ENCODE data around the gene PDLIM7.

Gene PDLIM7

GRCh38 chr5:177449140-177450061 is 48.0 kb downstream of the PDLIM7 start:
- no peak overlapping the region for H3K4me3 ChIP-seq (ENCODE audit: low read length)
- no peaks in the 10 kb centered on the region for H3K9me3 ChIP-seq (ENCODE audit: control insufficient read depth, low read length)
- no peaks in the 10 kb centered on the region for H3K36me3 ChIP-seq (ENCODE audit: control insufficient read depth, insufficient read depth, low read length, severe bottlenecking)
- H3K9ac ChIP-seq (ENCODE audit: low read length) = no peak overlapping the region
- peaks cover 18% of the 10 kb centered on the region for H3K4me1 ChIP-seq (ENCODE audit: control insufficient read depth, insufficient read depth, low read length)
- no peaks in the 10 kb centered on the region for H3K27me3 ChIP-seq (replicated peaks; ENCODE audit: control insufficient read depth, insufficient read depth, low read length)
- no peak for DNase-seq (ENCODE audit: low read depth)

- Histone ChIP-seq H3K27me3 (replicated peaks; ENCODE audit: control insufficient read depth, insufficient read depth, low read length) (no peaks in the 10 kb centered on the region), H3K4me3 (ENCODE audit: low read length) (no peak overlapping the region), H3K9ac (ENCODE audit: low read length) (no peak overlapping the region), H3K36me3 (ENCODE audit: control insufficient read depth, insufficient read depth, low read length, severe bottlenecking) (no peaks in the 10 kb centered on the region), H3K4me1 (ENCODE audit: control insufficient read depth, insufficient read depth, low read length) (peaks cover 13% of the 10 kb centered on the region), H3K9me3 (ENCODE audit: control insufficient read depth, low read length) (no peaks in the 10 kb centered on the region)
- no peak for DNase-seq (ENCODE audit: low read depth)
Observed at GRCh38 chr5:177448244-177448950, 49.0 kb downstream of the PDLIM7 start.

GRCh38 chr5:177447611-177448243 is 49.7 kb downstream of the PDLIM7 start:
- DNase-seq (ENCODE audit: low read depth) = peak; percentile 68
- Histone ChIP-seq H3K36me3 (ENCODE audit: control insufficient read depth, insufficient read depth, low read length, severe bottlenecking) (no peaks in the 10 kb centered on the region), H3K9me3 (ENCODE audit: control insufficient read depth, low read length) (no peaks in the 10 kb centered on the region), H3K27me3 (replicated peaks; ENCODE audit: control insufficient read depth, insufficient read depth, low read length) (no peaks in the 10 kb centered on the region), H3K9ac (ENCODE audit: low read length) (no peak overlapping the region), H3K4me1 (ENCODE audit: control insufficient read depth, insufficient read depth, low read length) (peaks cover 13% of the 10 kb centered on the region), H3K4me3 (ENCODE audit: low read length) (no peak overlapping the region)

GRCh38 chr5:177447066-177447610 is 50.3 kb downstream of the PDLIM7 start:
- peaks cover 3% of the 10 kb centered on the region for H3K36me3 ChIP-seq (ENCODE audit: control insufficient read depth, insufficient read depth, low read length, severe bottlenecking)
- no peaks in the 10 kb centered on the region for H3K9me3 ChIP-seq (ENCODE audit: control insufficient read depth, low read length)
- H3K4me3 ChIP-seq (ENCODE audit: low read length) = peak overlapping the region; percentile 82
- DNase-seq (ENCODE audit: low read depth) = peak; percentile 74
- peak overlapping the region; percentile 72 for H3K9ac ChIP-seq (ENCODE audit: low read length)
- no peaks in the 10 kb centered on the region for H3K27me3 ChIP-seq (replicated peaks; ENCODE audit: control insufficient read depth, insufficient read depth, low read length)
- H3K4me1 ChIP-seq (ENCODE audit: control insufficient read depth, insufficient read depth, low read length) = peaks cover 13% of the 10 kb centered on the region

- no peaks in the 10 kb centered on the region for H3K9me3 ChIP-seq (ENCODE audit: control insufficient read depth, low read length)
- peaks cover 3% of the 10 kb centered on the region for H3K36me3 ChIP-seq (ENCODE audit: control insufficient read depth, insufficient read depth, low read length, severe bottlenecking)
- no peaks in the 10 kb centered on the region for H3K27me3 ChIP-seq (replicated peaks; ENCODE audit: control insufficient read depth, insufficient read depth, low read length)
- DNase-seq (ENCODE audit: low read depth) = peak; percentile 83
- peak within 1 kb of the TSS; percentile 72 for H3K9ac ChIP-seq (ENCODE audit: low read length)
- H3K4me1 ChIP-seq (ENCODE audit: control insufficient read depth, insufficient read depth, low read length) = peaks cover 13% of the 10 kb centered on the region
- peak within 1 kb of the TSS; percentile 82 for H3K4me3 ChIP-seq (ENCODE audit: low read length)
Observed at GRCh38 chr5:177446200-177447065, 51.0 kb downstream of the PDLIM7 start, which contains the start of gene PRR7. TSS of gene PRR7 (plus strand) at chr5:177446814. CDS start at chr5:177455068, 8,254 bp downstream.

- DNase-seq (ENCODE audit: low read depth) = no peak
- Histone ChIP-seq H3K27me3 (replicated peaks; ENCODE audit: control insufficient read depth, insufficient read depth, low read length) (no peaks in the 10 kb centered on the region), H3K9ac (ENCODE audit: low read length) (peak overlapping the region; percentile 72), H3K4me1 (ENCODE audit: control insufficient read depth, insufficient read depth, low read length) (peaks cover 13% of the 10 kb centered on the region), H3K36me3 (ENCODE audit: control insufficient read depth, insufficient read depth, low read length, severe bottlenecking) (peaks cover 3% of the 10 kb centered on the region), H3K9me3 (ENCODE audit: control insufficient read depth, low read length) (no peaks in the 10 kb centered on the region), H3K4me3 (ENCODE audit: low read length) (peak overlapping the region; percentile 82)
Observed at GRCh38 chr5:177445917-177446199, 51.5 kb downstream of the PDLIM7 start.

- H3K9ac ChIP-seq (ENCODE audit: low read length) = no peak overlapping the region
- DNase-seq (ENCODE audit: low read depth) = no peak
- no peaks in the 10 kb centered on the region for H3K9me3 ChIP-seq (ENCODE audit: control insufficient read depth, low read length)
- no peak overlapping the region for H3K4me3 ChIP-seq (ENCODE audit: low read length)
- peaks cover 3% of the 10 kb centered on the region for H3K36me3 ChIP-seq (ENCODE audit: control insufficient read depth, insufficient read depth, low read length, severe bottlenecking)
- peaks cover 13% of the 10 kb centered on the region for H3K4me1 ChIP-seq (ENCODE audit: control insufficient read depth, insufficient read depth, low read length)
- no peaks in the 10 kb centered on the region for H3K27me3 ChIP-seq (replicated peaks; ENCODE audit: control insufficient read depth, insufficient read depth, low read length)
Observed at GRCh38 chr5:177445052-177445916, 52.1 kb downstream of the PDLIM7 start.

GRCh38 chr5:177444106-177445051 is 53.0 kb downstream of the PDLIM7 start:
- no peaks in the 10 kb centered on the region for H3K27me3 ChIP-seq (replicated peaks; ENCODE audit: control insufficient read depth, insufficient read depth, low read length)
- H3K9ac ChIP-seq (ENCODE audit: low read length) = no peak overlapping the region
- H3K36me3 ChIP-seq (ENCODE audit: control insufficient read depth, insufficient read depth, low read length, severe bottlenecking) = peaks cover 3% of the 10 kb centered on the region
- H3K9me3 ChIP-seq (ENCODE audit: control insufficient read depth, low read length) = no peaks in the 10 kb centered on the region
- H3K4me1 ChIP-seq (ENCODE audit: control insufficient read depth, insufficient read depth, low read length) = peaks cover 13% of the 10 kb centered on the region
- H3K4me3 ChIP-seq (ENCODE audit: low read length) = no peak overlapping the region
- no peak for DNase-seq (ENCODE audit: low read depth)

- Histone ChIP-seq H3K4me3 (ENCODE audit: low read length) (no peak overlapping the region), H3K36me3 (ENCODE audit: control insufficient read depth, insufficient read depth, low read length, severe bottlenecking) (peaks cover 3% of the 10 kb centered on the region), H3K4me1 (ENCODE audit: control insufficient read depth, insufficient read depth, low read length) (peaks cover 13% of the 10 kb centered on the region), H3K9me3 (ENCODE audit: control insufficient read depth, low read length) (no peaks in the 10 kb centered on the region), H3K27me3 (replicated peaks; ENCODE audit: control insufficient read depth, insufficient read depth, low read length) (no peaks in the 10 kb centered on the region), H3K9ac (ENCODE audit: low read length) (no peak overlapping the region)
- no peak for DNase-seq (ENCODE audit: low read depth)
Observed at GRCh38 chr5:177443144-177443983, 54.0 kb downstream of the PDLIM7 start.

All from adipocyte (in vitro differentiated cells).